CD8-positive, alpha-beta memory T cell (primary cell): Measurements from ENCODE around the gene DNAJC1. TPM values are rescaled to one million over a fixed set of nuclear protein-coding genes. Genes with fewer than 3 reads are reported as not detected.
"Not testable (repeated sequence)": the region's sequence is repeated elsewhere in the genome, so short reads cannot be mapped to it uniquely, and the experiment has no call there.

Experiments
- CTCF ChIA-PET: fragments of 350-600 bp; sonication (Branson Sonifier 250); formaldehyde crosslinking; loops from one replicate; lab custom pipeline; 2021; ENCODE audit warnings: antibody characterized with exemption; lab: Charles Lee
- POLR2A ChIA-PET: fragments of 350-600 bp; sonication (Branson Sonifier 250); formaldehyde crosslinking; loops from one replicate; lab custom pipeline; 2021; ENCODE audit warnings: antibody characterized with exemption; lab: Charles Lee
- DNase-seq, 5 donors: peaks; one replicate each; pipeline versions ENCODE4 v3.0.0 to v3.0.0-alpha.2; 2020 to 2022; ENCODE audit warnings: mixed read lengths in 1 of 5
- H3K27ac ChIP-seq: one replicate; pipeline ENCODE4 v1.7.0; 2013; ENCODE audit warnings: low read depth, mild to moderate bottlenecking, low read length, moderate library complexity
- H3K27me3 ChIP-seq: 2 replicates; pipeline ENCODE4 v1.7.0; 2013; ENCODE audit warnings: low read length, mild to moderate bottlenecking; ENCODE audit not compliant: insufficient read depth, poor library complexity, severe bottlenecking
- H3K36me3 ChIP-seq: 2 replicates; pipeline ENCODE4 v1.7.0; 2013; ENCODE audit warnings: mild to moderate bottlenecking, low read length, moderate library complexity; ENCODE audit not compliant: insufficient read depth
- H3K4me1 ChIP-seq: 2 replicates; pipeline ENCODE4 v1.7.0; 2013; ENCODE audit warnings: mild to moderate bottlenecking, low read length, moderate library complexity; ENCODE audit not compliant: insufficient read depth
- H3K4me3 ChIP-seq: 2 replicates; pipeline ENCODE4 v1.7.0; 2013; ENCODE audit warnings: mild to moderate bottlenecking, low read length
- H3K9me3 ChIP-seq: 2 replicates; pipeline ENCODE4 v1.7.0; 2013; ENCODE audit warnings: mild to moderate bottlenecking, low read length
- H3K27ac Mint-ChIP-seq, 8 donors: one replicate each; pipeline ENCODE4 v1.8.0; 2020 to 2021; ENCODE audit warnings: mixed read lengths in 8 of 8, mild to moderate bottlenecking in 6 of 8, inconsistent platforms in 3 of 8, moderate library complexity in 3 of 8
- H3K27me3 Mint-ChIP-seq, 2 donors: one replicate each; pipeline ENCODE4 v1.8.0; 2020 to 2021; ENCODE audit warnings: mixed read lengths in 2 of 2, mild to moderate bottlenecking in 1 of 2, moderate library complexity in 1 of 2
- H3K36me3 Mint-ChIP-seq, 3 donors: one replicate each; pipeline ENCODE4 v1.8.0; 2020 to 2021; ENCODE audit warnings: mixed read lengths in 3 of 3, inconsistent platforms in 1 of 3, mild to moderate bottlenecking in 1 of 3
- H3K4me1 Mint-ChIP-seq, 3 donors: one replicate each; pipeline ENCODE4 v1.8.0; 2020 to 2021; ENCODE audit warnings: mixed read lengths in 3 of 3, inconsistent platforms in 1 of 3, mild to moderate bottlenecking in 1 of 3
- H3K4me3 Mint-ChIP-seq, 7 donors: one replicate each; pipeline ENCODE4 v1.8.0; 2020 to 2021; ENCODE audit warnings: mixed read lengths in 7 of 7, mild to moderate bottlenecking in 6 of 7, moderate library complexity in 4 of 7, inconsistent platforms in 2 of 7
- H3K9me3 Mint-ChIP-seq, 5 donors: one replicate each; pipeline ENCODE4 v1.8.0; 2020 to 2022; ENCODE audit warnings: mixed read lengths in 5 of 5, mild to moderate bottlenecking in 3 of 5, moderate library complexity in 2 of 5, inconsistent platforms in 1 of 5
- polyA plus RNA-seq: library from polyadenylated mRNA; unstranded; fragments of 300-500 nt; fragmentation: Illumina TruSeq; gene quantifications from one replicate; pipeline ENCODE4 v1.2.3, GENCODE V29; 2021
- total RNA-seq, 2 experiments: library from RNA; stranded (reverse); gene quantifications; one replicate each; pipeline ENCODE4 v1.2.3, GENCODE V29; 2021

Gene DNAJC1
- total and polyA plus RNA-seq, 3 experiments from 2014 or later, result 30.8 to 46.0 (median 31.8) TPM

DNA sequence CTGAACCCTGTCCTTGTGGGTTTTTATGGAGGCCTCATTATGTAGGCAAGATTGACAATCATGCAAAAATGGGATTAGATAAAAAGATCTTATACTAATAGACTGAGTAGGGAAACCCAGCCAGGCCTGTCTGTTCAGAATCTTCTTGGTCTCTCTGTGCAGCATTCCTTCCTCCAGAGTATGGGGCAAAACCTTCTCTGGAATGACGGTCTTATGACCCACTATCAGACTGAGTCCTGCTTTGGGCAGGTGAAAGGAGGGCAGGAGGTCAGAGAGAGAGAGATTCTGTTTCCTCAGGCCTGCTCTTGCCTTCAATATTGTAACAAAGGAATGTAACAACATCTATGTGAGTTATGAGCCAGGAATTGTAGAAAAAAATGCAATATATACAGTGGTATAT, 182.6 kb downstream of the DNAJC1 start:
- Histone ChIP-seq H3K4me3 (no peak overlapping the region), H3K9me3 (peaks cover 5% of the 10 kb centered on the region), H3K4me1 (no peaks in the 10 kb centered on the region), H3K27me3 (no peaks in the 10 kb centered on the region), H3K36me3 (no peaks in the 10 kb centered on the region), H3K27ac (no peak overlapping the region)
- no peak overlapping the region for H3K27ac Mint-ChIP-seq
- DNase-seq, result no peak
- H3K4me3 Mint-ChIP-seq, result no peak overlapping the region
- peaks cover 13 to 45% (median 22%) of the 10 kb centered on the region in 3 donors for H3K36me3 Mint-ChIP-seq
- no peaks in the 10 kb centered on the region for H3K27me3 Mint-ChIP-seq
- CTCF ChIA-PET, result no interaction called here
- peaks cover 0 to 5% (median 1%) of the 10 kb centered on the region in 3 donors for H3K4me1 Mint-ChIP-seq
- POLR2A ChIA-PET, result no interaction called here
- H3K9me3 Mint-ChIP-seq, result peaks cover 0 to 13% (median 12%) of the 10 kb centered on the region in 5 donors

DNA sequence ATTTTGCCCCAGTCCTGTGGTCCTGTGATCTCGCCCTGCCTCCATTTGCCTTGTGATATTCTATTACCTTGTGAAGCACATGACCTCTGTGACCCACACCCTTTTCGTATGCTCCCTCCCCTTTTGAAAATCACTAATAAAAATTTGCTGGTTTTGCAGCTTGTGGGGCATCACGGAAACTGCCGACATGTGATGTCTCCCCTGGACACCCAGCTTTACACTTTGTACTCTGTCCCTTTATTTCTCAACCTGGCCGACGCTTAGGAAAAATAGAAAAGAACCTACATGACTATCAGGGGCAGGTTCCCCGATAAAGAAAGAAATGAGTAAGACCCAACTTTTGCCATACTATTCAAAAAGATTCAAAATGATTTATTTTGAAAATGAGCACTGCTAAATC, 185.1 kb downstream of the DNAJC1 start:
- CTCF ChIA-PET, H3K27me3 ChIP-seq, H3K9me3 ChIP-seq, H3K4me3 ChIP-seq, DNase-seq, H3K27ac Mint-ChIP-seq, H3K27me3 Mint-ChIP-seq, H3K36me3 ChIP-seq, H3K4me1 Mint-ChIP-seq, H3K4me1 ChIP-seq, H3K27ac ChIP-seq, POLR2A ChIA-PET, H3K4me3 Mint-ChIP-seq: not testable (repeated sequence)
- Mint-ChIP-seq H3K9me3 (peaks cover 0 to 14% (median 0%) of the 10 kb centered on the region in 5 donors), H3K36me3 (peaks cover 10 to 33% (median 21%) of the 10 kb centered on the region in 3 donors)

GRCh38 chr10:21814866-21815265, 188.7 kb downstream of the DNAJC1 start:
- Histone ChIP-seq H3K4me1 (no peaks in the 10 kb centered on the region), H3K27ac (no peak overlapping the region), H3K27me3 (no peaks in the 10 kb centered on the region), H3K4me3 (no peak overlapping the region), H3K36me3 (no peaks in the 10 kb centered on the region), H3K9me3 (no peaks in the 10 kb centered on the region)
- peaks cover 0 to 5% (median 2%) of the 10 kb centered on the region in 3 donors for H3K4me1 Mint-ChIP-seq
- POLR2A ChIA-PET, result no interaction called here
- CTCF ChIA-PET, result no interaction called here
- DNase-seq, result no peak
- H3K36me3 Mint-ChIP-seq, result peaks cover 4 to 24% (median 19%) of the 10 kb centered on the region in 3 donors
- H3K27ac Mint-ChIP-seq, result no peak overlapping the region
- H3K4me3 Mint-ChIP-seq, result no peak overlapping the region
- H3K27me3 Mint-ChIP-seq, result no peaks in the 10 kb centered on the region
- peaks cover 0 to 14% (median 0%) of the 10 kb centered on the region in 5 donors for H3K9me3 Mint-ChIP-seq

DNA sequence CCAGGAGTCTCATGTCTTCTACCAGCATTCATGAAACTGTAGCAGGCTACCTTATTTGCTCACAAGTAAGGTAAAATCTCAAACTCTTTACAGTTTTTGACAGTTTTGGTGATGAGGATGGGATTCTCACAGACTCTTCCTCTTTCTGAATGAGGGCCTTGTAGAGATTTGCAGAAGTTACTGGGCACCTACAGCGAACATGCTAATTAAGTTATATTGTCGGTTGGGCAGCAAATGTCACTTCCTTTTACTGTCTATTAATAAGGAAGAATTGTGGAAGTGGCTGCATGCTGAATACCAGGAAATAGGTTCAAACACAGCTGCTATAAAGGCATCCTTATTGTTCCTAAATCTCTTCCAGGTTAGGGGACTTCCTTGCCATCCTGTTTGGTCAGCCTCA, 189.6 kb downstream of the DNAJC1 start:
- Histone ChIP-seq H3K36me3 (no peaks in the 10 kb centered on the region), H3K27me3 (no peaks in the 10 kb centered on the region), H3K4me1 (no peaks in the 10 kb centered on the region), H3K9me3 (no peaks in the 10 kb centered on the region), H3K27ac (no peak overlapping the region), H3K4me3 (no peak overlapping the region)
- Mint-ChIP-seq H3K4me1 (peaks cover 0 to 5% (median 2%) of the 10 kb centered on the region in 3 donors), H3K4me3 (no peak overlapping the region), H3K27ac (no peak overlapping the region), H3K9me3 (peaks cover 0 to 14% (median 0%) of the 10 kb centered on the region in 5 donors), H3K27me3 (no peaks in the 10 kb centered on the region), H3K36me3 (peaks cover 4 to 24% (median 19%) of the 10 kb centered on the region in 3 donors)
- DNase-seq, result no peak
- ChIA-PET POLR2A (no interaction called here), CTCF (no interaction called here)

DNA sequence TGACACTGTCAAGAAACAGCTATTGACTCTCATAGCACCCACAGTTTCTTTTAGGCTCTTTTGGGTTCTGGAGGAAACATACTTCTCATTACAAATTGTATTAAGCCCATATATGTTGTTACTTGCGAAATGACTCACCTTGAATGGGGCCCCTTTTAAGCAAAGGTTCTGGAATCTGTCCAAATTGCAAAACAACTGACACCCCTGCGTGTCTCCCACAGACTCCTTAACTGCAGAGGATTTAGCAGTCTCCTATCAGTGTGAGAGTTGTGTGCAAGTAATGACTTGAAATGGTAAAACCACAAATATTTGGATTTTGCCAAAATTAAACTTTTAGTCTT, 192.3 kb downstream of the DNAJC1 start:
- Mint-ChIP-seq H3K9me3 (peaks cover 0 to 7% (median 0%) of the 10 kb centered on the region in 5 donors), H3K4me1 (peaks cover 0 to 5% (median 0%) of the 10 kb centered on the region in 3 donors), H3K4me3 (no peak overlapping the region), H3K27me3 (no peaks in the 10 kb centered on the region), H3K36me3 (peaks cover 2 to 11% (median 7%) of the 10 kb centered on the region in 3 donors), H3K27ac (no peak overlapping the region)
- Histone ChIP-seq H3K36me3 (no peaks in the 10 kb centered on the region), H3K27me3 (no peaks in the 10 kb centered on the region), H3K9me3 (no peaks in the 10 kb centered on the region), H3K4me3 (no peak overlapping the region), H3K27ac (no peak overlapping the region), H3K4me1 (no peaks in the 10 kb centered on the region)
- ChIA-PET POLR2A (no interaction called here), CTCF (no interaction called here)
- no peak for DNase-seq

- no peaks in the 10 kb centered on the region for H3K36me3 ChIP-seq
- no peaks in the 10 kb centered on the region for H3K4me1 ChIP-seq
- H3K4me3 ChIP-seq, result no peak overlapping the region
- Mint-ChIP-seq H3K4me1 (peaks cover 0 to 5% (median 2%) of the 10 kb centered on the region in 3 donors), H3K4me3 (no peak overlapping the region), H3K27ac (no peak overlapping the region), H3K36me3 (peaks cover 4 to 13% (median 7%) of the 10 kb centered on the region in 3 donors), H3K27me3 (no peaks in the 10 kb centered on the region), H3K9me3 (peaks cover 0 to 7% (median 0%) of the 10 kb centered on the region in 5 donors)
- no peak overlapping the region for H3K27ac ChIP-seq
- CTCF ChIA-PET, result no interaction called here
- no peaks in the 10 kb centered on the region for H3K9me3 ChIP-seq
- POLR2A ChIA-PET, result no interaction called here
- H3K27me3 ChIP-seq, result no peaks in the 10 kb centered on the region
- DNase-seq, result no peak
Measured at GRCh38 chr10:21810582-21811244, 192.8 kb downstream of the DNAJC1 start.

- Mint-ChIP-seq H3K4me3 (no peak overlapping the region), H3K9me3 (no peaks in the 10 kb centered on the region), H3K27ac (no peak overlapping the region), H3K27me3 (no peaks in the 10 kb centered on the region), H3K4me1 (peaks cover 0 to 5% (median 2%) of the 10 kb centered on the region in 3 donors), H3K36me3 (peaks cover 0 to 6% (median 3%) of the 10 kb centered on the region in 3 donors)
- ChIA-PET POLR2A (no interaction called here), CTCF (no interaction called here)
- Histone ChIP-seq H3K27me3 (no peaks in the 10 kb centered on the region), H3K36me3 (no peaks in the 10 kb centered on the region), H3K27ac (no peak overlapping the region), H3K4me1 (no peaks in the 10 kb centered on the region), H3K9me3 (no peaks in the 10 kb centered on the region), H3K4me3 (no peak overlapping the region)
- DNase-seq, result no peak
Measured at GRCh38 chr10:21808550-21808949, 195.0 kb downstream of the DNAJC1 start.

GRCh38 chr10:21807180-21807579, 196.3 kb downstream of the DNAJC1 start:
- Mint-ChIP-seq H3K27ac (peak overlapping the region in 3 of 8 donors; percentile 27 to 52 (median 36)), H3K9me3 (no peaks in the 10 kb centered on the region), H3K36me3 (peaks cover 4 to 11% (median 5%) of the 10 kb centered on the region in 3 donors), H3K4me1 (peaks cover 0 to 5% (median 2%) of the 10 kb centered on the region in 3 donors), H3K27me3 (no peaks in the 10 kb centered on the region), H3K4me3 (no peak overlapping the region)
- Histone ChIP-seq H3K27me3 (no peaks in the 10 kb centered on the region), H3K4me1 (no peaks in the 10 kb centered on the region), H3K4me3 (no peak overlapping the region), H3K36me3 (no peaks in the 10 kb centered on the region), H3K27ac (no peak overlapping the region), H3K9me3 (no peaks in the 10 kb centered on the region)
- ChIA-PET POLR2A (no interaction called here), CTCF (no interaction called here)
- DNase-seq, result no peak
